Esophagus muscularis mucosa (tissue), 4 donors: ENCODE measurements around the gene EP400. TPM values are rescaled to one million over a fixed set of nuclear protein-coding genes. Genes with fewer than 3 reads are reported as not detected.

Experiments
- DNase-seq: peaks from one replicate; pipeline ENCODE4 v3.0.0-alpha.2; 2017; ENCODE audit errors: extremely low spot score
- H3K27ac ChIP-seq, 4 donors: fragments of 200-600 bp; sonication (generic); replicated peaks in 1 of 4; 1 replicate in 3 of 4; 2 replicates in 1 of 4; pipeline ENCODE4 v1.5.1; 2016 to 2019; ENCODE audit warnings: mild to moderate bottlenecking in 1 of 4
- H3K27me3 ChIP-seq, 4 donors: fragments of 200-600 bp; sonication (generic); one replicate each; pipeline versions ENCODE4 v1.5.1 to v1.6.0; 2016 to 2019
- H3K36me3 ChIP-seq, 4 donors: fragments of 200-600 bp; sonication (generic); one replicate each; pipeline ENCODE4 v1.5.1; 2016 to 2019
- H3K4me1 ChIP-seq, 4 donors: fragments of 200-600 bp; sonication (generic); one replicate each; pipeline ENCODE4 v1.5.1; 2016 to 2019
- H3K4me3 ChIP-seq, 4 donors: fragments of 200-600 bp; sonication (generic); 1 replicate in 2 of 4; 2 replicates in 2 of 4; pipeline ENCODE4 v1.5.1; 2016 to 2019; ENCODE audit warnings: mild to moderate bottlenecking in 4 of 4, moderate library complexity in 1 of 4
- H3K9me3 ChIP-seq, 4 donors: fragments of 200-600 bp; sonication (generic); 1 replicate in 3 of 4; 2 replicates in 1 of 4; pipeline ENCODE4 v1.5.1; 2016 to 2019
- CTCF ChIP-seq, 3 experiments: fragments of 200-600 bp in 2 of 3; fragments of 450-650 bp in 1 of 3; sonication (generic) in 2 of 3; IDR thresholded peaks; one replicate each; pipeline ENCODE4 v1.5.1; 2017 to 2019; ENCODE audit warnings: antibody characterized with exemption in 3 of 3, mild to moderate bottlenecking in 2 of 3, moderate library complexity in 1 of 3
- EP300 ChIP-seq: sonication (generic); formaldehyde crosslinking; IDR thresholded peaks from one replicate; pipeline ENCODE4 v1.6.1; 2017; ENCODE audit warnings: antibody characterized with exemption
- POLR2A ChIP-seq: fragments of 450-650 bp; IDR thresholded peaks from one replicate; pipeline ENCODE4 v1.6.1; 2017; ENCODE audit warnings: antibody characterized with exemption, moderate library complexity, mild to moderate bottlenecking, low read depth
- POLR2AphosphoS5 ChIP-seq, 2 donors: sonication (generic); formaldehyde crosslinking; IDR thresholded peaks; one replicate each; pipeline ENCODE4 v1.6.1; 2017; ENCODE audit warnings: antibody characterized with exemption in 2 of 2
- WGBS: methylation state at CpG from one replicate; pipeline ENCODE4 v1.1.5; 2018; 5-methylcytosine and 5-hydroxymethylcytosine counted together
- intact Hi-C: fragments of 100-400 bp; cut with DNase I; formaldehyde crosslinking; loops from one replicate; pipeline ENCODE4 v1.15.1; 2023
- small RNA-seq, 3 donors: library from RNA; depleted of rRNA; stranded (forward); fragments of <200 nt; gene quantifications; one replicate each; pipeline ENCODE3, GENCODE V24; 2016
- total RNA-seq, 4 donors: library from RNA; depleted of rRNA; stranded (reverse); fragments of >200 nt; gene quantifications; one replicate each; pipeline versions ENCODE4 v1.1.0 to v1.2.1, GENCODE V29; 2016

Gene EP400
- total RNA-seq, 4 donors from 2014 or later: 16.9 to 31.1 (median 22.4) TPM

- H3K36me3 ChIP-seq: peaks cover 34 to 88% (median 77%) of the 10 kb centered on the region in 4 donors
- no peak overlapping the region for H3K27ac ChIP-seq
- intact Hi-C loops: no loop called here
- no peak for TF ChIP-seq POLR2A
- no peak for TF ChIP-seq CTCF (IDR thresholded peaks at IDR 0.05)
- TF ChIP-seq POLR2AphosphoS5 (IDR thresholded peaks at IDR 0.05): no peak
- no peak for TF ChIP-seq EP300
- H3K4me3 ChIP-seq: no peak overlapping the region
- H3K27me3 ChIP-seq: no peaks in the 10 kb centered on the region
- WGBS: 93% methylated on average over 12 of the region's 12 CpGs
- DNase-seq: no peak
- H3K9me3 ChIP-seq: peaks cover 0 to 7% (median 3%) of the 10 kb centered on the region in 4 donors
- no peaks in the 10 kb centered on the region for H3K4me1 ChIP-seq
Observed at GRCh38 chr12:132125736-132126135, 176.0 kb downstream of the EP400 start.

GRCh38 chr12:132127041-132127440 lies 177.3 kb downstream of the EP400 start:
- Histone ChIP-seq H3K4me3 (no peak overlapping the region), H3K27ac (no peak overlapping the region), H3K4me1 (no peaks in the 10 kb centered on the region), H3K36me3 (peaks cover 26 to 75% (median 65%) of the 10 kb centered on the region in 4 donors), H3K27me3 (no peaks in the 10 kb centered on the region), H3K9me3 (peaks cover 0 to 7% (median 3%) of the 10 kb centered on the region in 4 donors)
- DNase-seq: no peak
- no peak for TF ChIP-seq EP300
- TF ChIP-seq POLR2AphosphoS5 (IDR thresholded peaks at IDR 0.05): no peak
- no peak for TF ChIP-seq POLR2A
- WGBS: 98% methylated on average over 8 of the region's 8 CpGs
- intact Hi-C loops: no loop called here

GRCh38 chr12:132129007-132129406 lies 179.3 kb downstream of the EP400 start:
- Histone ChIP-seq H3K9me3 (peaks cover 0 to 7% (median 3%) of the 10 kb centered on the region in 4 donors), H3K4me1 (no peaks in the 10 kb centered on the region), H3K36me3 (peaks cover 23 to 56% (median 48%) of the 10 kb centered on the region in 4 donors), H3K27ac (no peak overlapping the region), H3K4me3 (no peak overlapping the region), H3K27me3 (no peaks in the 10 kb centered on the region)
- 96% methylated on average over 3 of the region's 3 CpGs for WGBS
- intact Hi-C loops: no loop called here
- TF ChIP-seq POLR2A (no peak), EP300 (no peak), CTCF (IDR thresholded peaks at IDR 0.05) (no peak), POLR2AphosphoS5 (IDR thresholded peaks at IDR 0.05) (no peak)
- DNase-seq: no peak

- H3K4me1 ChIP-seq: no peaks in the 10 kb centered on the region
- 96% methylated on average over 13 of the region's 14 CpGs for WGBS
- no peak overlapping the region for H3K4me3 ChIP-seq
- no peak overlapping the region for H3K27ac ChIP-seq
- no peak for TF ChIP-seq CTCF (IDR thresholded peaks at IDR 0.05)
- TF ChIP-seq POLR2A: no peak
- TF ChIP-seq POLR2AphosphoS5 (IDR thresholded peaks at IDR 0.05): no peak
- no peak for TF ChIP-seq EP300
- no peak for DNase-seq
- H3K9me3 ChIP-seq: peaks cover 0 to 7% (median 3%) of the 10 kb centered on the region in 4 donors
- intact Hi-C loops: no loop called here
- peaks cover 18 to 39% (median 33%) of the 10 kb centered on the region in 4 donors for H3K36me3 ChIP-seq
- H3K27me3 ChIP-seq: no peaks in the 10 kb centered on the region
Observed at GRCh38 chr12:132130690-132131089, 180.9 kb downstream of the EP400 start.

Small RNAs within 50 kb of the gene (small RNA-seq; reads per million reads assigned to genes)
- gene AC131009.3 (0 reads per million in 3 donors), gene AC137590.2 (0 reads per million in 3 donors), gene SNORA49 (2.2 to 5.4 (median 4.9) reads per million in 3 donors)

Other genes with a start within 250 kb of the EP400 start
- 10 to 100 TPM; 21.7 to 28.2 (median 25.0) TPM for gene SFSWAP, start 238.9 kb upstream of the EP400 start, total RNA-seq
- 1 to 10 TPM; 2.5 to 5.8 (median 5.1) TPM for gene MMP17, start 121.5 kb upstream of the EP400 start, total RNA-seq
- gene ULK1, start 55.3 kb upstream of the EP400 start, total RNA-seq: 10 to 100 TPM; 18.4 to 37.5 (median 26.9) TPM
- 10 to 100 TPM; 14.7 to 23.3 (median 19.5) TPM for gene PUS1, start 20.7 kb upstream of the EP400 start, total RNA-seq
- gene DDX51, start 194.4 kb downstream of the EP400 start, total RNA-seq: 10 to 100 TPM in 3 of 4 donors, 1 to 10 TPM in 1; 9.1 to 12.8 (median 11.3) TPM
- gene NOC4L, start 194.5 kb downstream of the EP400 start, total RNA-seq: 10 to 100 TPM; 10.4 to 15.4 (median 11.5) TPM